AG04449 (cell line): ENCODE data around the gene RSU1.

Source experiments
- CTCF ChIA-PET: fragments of 350-600 bp; formaldehyde crosslinking; extraction: SDS; loops from one replicate; lab custom pipeline; 2021; ENCODE audit warnings: antibody characterized with exemption; lab: Yijun Ruan, JAX
- POLR2A ChIA-PET: fragments of 400-600, 350-600 bp; formaldehyde crosslinking; extraction: SDS; loops from one replicate; lab custom pipeline; 2020; ENCODE audit warnings: antibody characterized with exemption, inconsistent platforms; lab: Yijun Ruan, JAX
- DNase-seq: peaks from one replicate; pipeline ENCODE4 v3.0.0-alpha.2; 2010; ENCODE audit warnings: low read depth, low spot score
- H3K4me3 ChIP-seq: 2 replicates; pipeline ENCODE4 v1.5.1; 2011; ENCODE audit warnings: low read depth, mild to moderate bottlenecking, control low read depth, low read length
- TF ChIP-seq, protein P1 (sequence below): IDR thresholded peaks from one replicate; pipeline ENCODE4 v1.5.1; 2011; ENCODE audit warnings: mild to moderate bottlenecking, moderate library complexity, low read length, control low read depth, inconsistent platforms; ENCODE audit not compliant: insufficient read depth; ENCODE audit errors: missing control alignments

RSU1 gene

DNA sequence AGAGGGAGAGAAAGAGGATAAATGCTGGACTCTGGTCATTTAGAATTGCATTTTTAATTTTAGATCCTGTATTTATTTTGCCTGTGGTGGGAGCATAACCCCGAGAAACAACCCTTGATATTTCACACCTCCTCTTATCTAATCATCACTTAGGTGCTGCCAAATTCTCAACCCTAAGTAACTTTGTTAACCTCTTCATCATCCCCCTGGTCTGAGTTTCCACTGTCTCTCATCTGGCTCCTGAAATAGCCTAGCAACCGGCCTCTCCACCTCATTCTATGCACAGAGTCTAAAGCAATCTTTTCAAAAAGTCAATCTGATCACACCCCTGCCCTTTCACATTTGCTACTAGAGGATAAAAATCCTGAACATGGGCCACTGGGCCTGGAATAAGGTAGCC lies 177.1 kb downstream of the RSU1 start:
- no peak overlapping the region for H3K4me3 ChIP-seq
- no peak for DNase-seq
- CTCF ChIA-PET, result no interaction called here
- TF ChIP-seq, protein P1, sequence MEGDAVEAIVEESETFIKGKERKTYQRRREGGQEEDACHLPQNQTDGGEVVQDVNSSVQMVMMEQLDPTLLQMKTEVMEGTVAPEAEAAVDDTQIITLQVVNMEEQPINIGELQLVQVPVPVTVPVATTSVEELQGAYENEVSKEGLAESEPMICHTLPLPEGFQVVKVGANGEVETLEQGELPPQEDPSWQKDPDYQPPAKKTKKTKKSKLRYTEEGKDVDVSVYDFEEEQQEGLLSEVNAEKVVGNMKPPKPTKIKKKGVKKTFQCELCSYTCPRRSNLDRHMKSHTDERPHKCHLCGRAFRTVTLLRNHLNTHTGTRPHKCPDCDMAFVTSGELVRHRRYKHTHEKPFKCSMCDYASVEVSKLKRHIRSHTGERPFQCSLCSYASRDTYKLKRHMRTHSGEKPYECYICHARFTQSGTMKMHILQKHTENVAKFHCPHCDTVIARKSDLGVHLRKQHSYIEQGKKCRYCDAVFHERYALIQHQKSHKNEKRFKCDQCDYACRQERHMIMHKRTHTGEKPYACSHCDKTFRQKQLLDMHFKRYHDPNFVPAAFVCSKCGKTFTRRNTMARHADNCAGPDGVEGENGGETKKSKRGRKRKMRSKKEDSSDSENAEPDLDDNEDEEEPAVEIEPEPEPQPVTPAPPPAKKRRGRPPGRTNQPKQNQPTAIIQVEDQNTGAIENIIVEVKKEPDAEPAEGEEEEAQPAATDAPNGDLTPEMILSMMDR, result no peak
- POLR2A ChIA-PET, result no interaction called here

DNA sequence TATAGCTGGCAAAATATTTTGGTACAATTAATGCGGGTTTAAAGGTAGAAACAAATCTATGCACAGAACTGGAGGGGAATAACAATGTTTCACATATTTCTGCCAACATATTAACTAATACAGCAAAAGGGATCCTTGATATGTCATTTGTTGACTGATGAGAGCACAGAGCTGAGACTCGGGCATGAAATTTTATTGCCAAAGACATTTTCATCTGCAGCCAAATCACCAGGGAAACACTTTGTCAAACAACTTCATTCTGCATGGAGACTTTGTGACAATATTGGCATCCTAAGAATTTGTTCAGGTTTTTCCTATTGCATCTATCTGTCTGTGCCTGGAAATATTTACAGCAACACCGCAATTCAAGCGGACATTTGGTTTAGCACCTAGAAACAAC lies 177.8 kb downstream of the RSU1 start:
- TF ChIP-seq, protein P1, result no peak
- ChIA-PET POLR2A (no interaction called here), CTCF (no interaction called here)
- DNase-seq, result no peak
- no peak overlapping the region for H3K4me3 ChIP-seq

GRCh38 chr10:16632996-16633395 lies 184.2 kb downstream of the RSU1 start:
- DNase-seq, result no peak
- no peak overlapping the region for H3K4me3 ChIP-seq
- ChIA-PET CTCF (no interaction called here), POLR2A (no interaction called here)
- TF ChIP-seq, protein P1, result no peak

DNA sequence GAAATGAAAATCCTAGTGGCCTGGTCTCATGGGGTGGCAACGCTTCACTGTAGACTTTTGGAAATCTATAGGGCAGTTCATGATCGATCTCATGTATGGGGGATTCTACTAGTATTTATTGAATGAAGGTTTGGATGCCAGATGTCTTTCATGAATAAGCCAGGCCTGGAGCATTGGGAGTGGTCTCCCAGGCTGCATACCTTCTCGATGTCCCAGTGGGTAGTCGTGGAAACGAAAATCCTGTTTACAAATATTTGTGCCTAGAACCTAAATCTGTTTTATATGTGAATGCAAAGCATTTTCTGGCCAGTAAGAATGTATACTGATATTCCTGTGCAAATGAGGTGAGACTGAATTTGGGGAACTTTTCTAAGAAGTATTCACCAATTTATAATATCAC lies 190.5 kb downstream of the RSU1 start:
- no peak overlapping the region for H3K4me3 ChIP-seq
- CTCF ChIA-PET, result no interaction called here
- no peak for DNase-seq
- TF ChIP-seq, protein P1, result no peak
- POLR2A ChIA-PET, result no interaction called here

- CTCF ChIA-PET, result no interaction called here
- no peak for DNase-seq
- POLR2A ChIA-PET, result no interaction called here
- TF ChIP-seq, protein P1, result no peak
- H3K4me3 ChIP-seq, result no peak overlapping the region
Measured at GRCh38 chr10:16612981-16613355, 204.3 kb downstream of the RSU1 start.

DNA sequence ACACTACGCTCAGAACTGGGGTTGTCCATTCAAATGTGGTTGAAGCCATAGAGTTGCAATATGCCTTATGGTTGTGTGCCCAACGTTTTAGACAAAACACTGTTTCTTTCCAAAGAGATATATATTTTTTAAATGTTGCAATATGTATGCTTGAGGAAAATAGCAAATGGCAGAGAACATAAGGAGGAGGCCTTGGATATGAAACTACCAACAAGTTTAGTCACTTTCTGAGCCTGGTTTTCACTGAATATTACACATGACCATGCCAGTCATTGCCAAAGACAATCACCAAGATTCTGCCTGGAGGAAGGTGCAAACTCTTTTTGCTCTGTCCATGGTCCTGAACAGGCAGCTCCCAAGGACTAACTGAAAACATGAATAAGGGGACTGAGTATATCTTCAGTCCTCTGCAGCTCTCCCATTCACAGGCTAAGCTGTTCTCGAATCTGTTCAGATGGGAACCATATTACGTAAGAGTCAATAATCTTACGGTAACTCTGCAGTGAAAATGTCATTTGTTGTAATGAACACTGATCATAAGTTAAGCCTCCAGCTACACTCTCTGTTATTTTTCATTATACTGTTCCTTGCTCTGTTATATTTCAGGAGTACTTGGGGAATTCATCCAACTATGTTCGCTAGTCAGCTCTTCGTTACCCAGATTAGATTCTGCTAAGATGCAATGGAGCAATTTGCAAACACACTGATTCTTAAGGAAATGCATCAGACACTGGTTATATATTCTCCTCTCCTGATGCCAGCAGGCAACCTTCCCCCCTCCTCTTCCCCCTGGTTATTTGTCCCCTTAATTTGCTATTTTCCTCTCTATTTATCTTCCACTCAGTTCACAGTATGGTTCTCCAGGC lies 204.9 kb downstream of the RSU1 start:
- POLR2A ChIA-PET, result no interaction called here

More for the DNA sequence above, 204.9 kb downstream of the RSU1 start:
- H3K4me3 ChIP-seq, result no peak overlapping the region
- TF ChIP-seq, protein P1, result no peak
- DNase-seq, result no peak
- CTCF ChIA-PET, result no interaction called here
